Body of pancreas (tissue), 4 donors: ENCODE data around the gene RGPD8. TPM values are rescaled to one million over a fixed set of nuclear protein-coding genes. Genes with fewer than 3 reads are reported as not detected.

Experiments
- ATAC-seq: fragments of 150-250 bp; one replicate; pipeline ENCODE4 v1.9.1; 2016
- DNase-seq, 4 donors: peaks; one replicate each; pipeline ENCODE4 v3.0.0-alpha.2; 2019
- H3K27ac ChIP-seq, 4 donors: fragments of 200-600 bp; sonication (generic); 1 replicate in 3 of 4; 2 replicates in 1 of 4; pipeline versions ENCODE4 v1.5.1 to v1.6.1; 2016 to 2019; ENCODE audit warnings: mild to moderate bottlenecking in 1 of 4, mixed read lengths in 1 of 4, moderate library complexity in 1 of 4
- H3K27me3 ChIP-seq, 2 donors: fragments of 200-600 bp; sonication (generic); one replicate each; pipeline ENCODE4 v1.6.0; 2016; ENCODE audit warnings: mild to moderate bottlenecking in 1 of 2
- H3K36me3 ChIP-seq, 2 donors: fragments of 200-600 bp; sonication (generic); replicated peaks in 1 of 2; 2 replicates each; pipeline ENCODE4 v1.5.1; 2016; ENCODE audit warnings: low read depth in 2 of 2; ENCODE audit not compliant: insufficient read depth in 1 of 2
- H3K4me1 ChIP-seq: fragments of 200-600 bp; sonication (generic); one replicate; pipeline ENCODE4 v1.6.0; 2016
- H3K4me3 ChIP-seq, 2 donors: fragments of 200-600 bp; sonication (generic); 1 replicate in 1 of 2; 2 replicates in 1 of 2; pipeline ENCODE4 v1.5.1; 2016 to 2019
- H3K9me3 ChIP-seq, 3 donors: fragments of 200-600 bp; sonication (generic); 1 replicate in 2 of 3; 2 replicates in 1 of 3; pipeline ENCODE4 v1.5.1; 2016
- CTCF ChIP-seq, 7 experiments: fragments of 450-650 bp in 4 of 7; fragments of 200-600 bp in 3 of 7; sonication (generic) in 3 of 7; IDR thresholded peaks; one replicate each; pipeline ENCODE4 v1.5.1; 2016 to 2019; ENCODE audit warnings: antibody characterized with exemption in 7 of 7
- POLR2A ChIP-seq, 3 donors: fragments of 450-650 bp; IDR thresholded peaks; one replicate each; pipeline ENCODE4 v1.6.1; 2016; ENCODE audit warnings: antibody characterized with exemption in 3 of 3, mild to moderate bottlenecking in 2 of 3
- WGBS, 2 donors: methylation state at CpG; one replicate each; pipeline ENCODE4 v1.1.5; 2017; 5-methylcytosine and 5-hydroxymethylcytosine counted together
- intact Hi-C: fragments of 100-400 bp; cut with DNase I; formaldehyde crosslinking; loops from one replicate; pipeline ENCODE4 v1.15.1; 2023
- small RNA-seq: library from RNA; depleted of rRNA; stranded (forward); fragments of <200 nt; gene quantifications from one replicate; pipeline ENCODE3, GENCODE V24; 2016
- total RNA-seq, 2 donors: library from RNA; depleted of rRNA; stranded (reverse); fragments of >200 nt; gene quantifications; one replicate each; pipeline ENCODE4 v1.1.0, GENCODE V29; 2016

The RGPD8 gene
- total RNA-seq, 2 donors from 2014 or later, result 19.7 to 22.7 TPM

- intact Hi-C loops, result no loop called here
- Histone ChIP-seq H3K36me3 (no peaks in the 10 kb centered on the region), H3K27me3 (no peaks in the 10 kb centered on the region), H3K4me1 (peaks cover 4% of the 10 kb centered on the region), H3K4me3 (no peak overlapping the region), H3K9me3 (no peaks in the 10 kb centered on the region), H3K27ac (no peak overlapping the region)
- TF ChIP-seq CTCF (IDR thresholded peaks at IDR 0.05) (no peak), POLR2A (IDR thresholded peaks at IDR 0.05) (no peak)
- 84 to 96% methylated on average over 1 of the region's 1 CpG for WGBS, 2 donors
- DNase-seq (no peak), ATAC-seq (no peak)
Observed at GRCh38 chr2:112335600-112335999, 97.8 kb downstream of the RGPD8 start.

GRCh38 chr2:112332123-112332696, 101.2 kb downstream of the RGPD8 start:
- no peak for TF ChIP-seq CTCF (IDR thresholded peaks at IDR 0.05)
- no peak for TF ChIP-seq POLR2A (IDR thresholded peaks at IDR 0.05)
- Histone ChIP-seq H3K9me3 (no peaks in the 10 kb centered on the region), H3K27ac (no peak overlapping the region), H3K36me3 (no peaks in the 10 kb centered on the region), H3K4me3 (no peak overlapping the region), H3K4me1 (peaks cover 4% of the 10 kb centered on the region), H3K27me3 (no peaks in the 10 kb centered on the region)
- WGBS, 2 donors, result 39 to 53% methylated on average over 5 of the region's 5 CpGs
- intact Hi-C loops, result no loop called here
- peak in 1 of 4 donors; percentile 21 for DNase-seq
- ATAC-seq, result no peak

GRCh38 chr2:112322919-112323318, 110.5 kb downstream of the RGPD8 start:
- TF ChIP-seq POLR2A (IDR thresholded peaks at IDR 0.05), result no peak
- TF ChIP-seq CTCF (IDR thresholded peaks at IDR 0.05), result no peak
- DNase-seq (no peak), ATAC-seq (no peak)
- WGBS, 2 donors, result 74 to 76% methylated on average over 3 of the region's 3 CpGs
- Histone ChIP-seq H3K27ac (no peak overlapping the region), H3K4me3 (no peak overlapping the region), H3K9me3 (no peaks in the 10 kb centered on the region), H3K4me1 (peaks cover 23% of the 10 kb centered on the region), H3K27me3 (no peaks in the 10 kb centered on the region), H3K36me3 (peaks cover 0 to 3% of the 10 kb centered on the region in 2 donors)
- intact Hi-C loops, result no loop called here

- TF ChIP-seq POLR2A (IDR thresholded peaks at IDR 0.05) (no peak), CTCF (IDR thresholded peaks at IDR 0.05) (no peak)
- H3K27ac ChIP-seq, result peak overlapping the region in 2 of 4 donors; percentile 76 to 81
- no peaks in the 10 kb centered on the region for H3K27me3 ChIP-seq
- ATAC-seq, result peak; percentile 88
- intact Hi-C loops, result no loop called here
- H3K9me3 ChIP-seq, result no peaks in the 10 kb centered on the region
- peaks cover 0 to 3% of the 10 kb centered on the region in 2 donors for H3K36me3 ChIP-seq
- peaks cover 36% of the 10 kb centered on the region for H3K4me1 ChIP-seq
- no peak overlapping the region for H3K4me3 ChIP-seq
- 80 to 84% methylated on average over 3 of the region's 3 CpGs for WGBS, 2 donors
- no peak for DNase-seq
Observed at GRCh38 chr2:112321375-112322320, 111.8 kb downstream of the RGPD8 start.

Small RNAs within 50 kb of the gene (small RNA-seq; reads per million reads assigned to genes)
- gene AC115115.1, result not detected

Other genes starting within 250 kb of the RGPD8 start
- gene ZC3H8, start 178.6 kb downstream of the RGPD8 start, total RNA-seq, result 10 to 100 TPM; 14.3 to 45.8 TPM
- gene ZC3H6, start 158.0 kb downstream of the RGPD8 start, total RNA-seq, result 1 to 10 TPM; 4.0 to 7.0 TPM
- 10 to 100 TPM in 1 of 2 donors, 1 to 10 TPM in 1; 7.8 to 18.1 TPM for gene TTL, start 48.5 kb upstream of the RGPD8 start, total RNA-seq
- 10 to 100 TPM; 10.6 to 31.6 TPM for gene POLR1B, start 108.8 kb upstream of the RGPD8 start, total RNA-seq
- gene CHCHD5, start 151.0 kb upstream of the RGPD8 start, total RNA-seq, result 10 to 100 TPM; 16.8 to 23.6 TPM
- gene SLC20A1, start 212.3 kb upstream of the RGPD8 start, total RNA-seq, result 10 to 100 TPM; 20.5 to 50.1 TPM